K562 (cell line): ENCODE data around the gene PAX5. TPM values are rescaled to one million over a fixed set of nuclear protein-coding genes. Genes with fewer than 3 reads are reported as not detected.

Experiments used
- CBX2 ChIP-seq: fragments of 200-600 bp; sonication (generic); IDR thresholded peaks from one replicate; pipeline ENCODE4 v1.6.1; 2012; ENCODE audit warnings: mild to moderate bottlenecking, low read length, inconsistent platforms; ENCODE audit not compliant: insufficient read depth, poor library complexity, severe bottlenecking
- CBX8 ChIP-seq: fragments of 200-600 bp; sonication (generic); IDR thresholded peaks from 2 replicates; pipeline ENCODE4 v1.6.1; 2012; ENCODE audit warnings: borderline replicate concordance, mixed run types, low read depth, mild to moderate bottlenecking, moderate library complexity, mixed read lengths, low read length, control low read depth, inconsistent platforms; ENCODE audit not compliant: poor library complexity, severe bottlenecking; ENCODE audit errors: extremely low read depth
- FOXK1 ChIP-seq: sonication (generic); formaldehyde crosslinking; IDR thresholded peaks from 2 replicates; pipeline ENCODE4 v1.8.0; 2022; ENCODE audit warnings: missing genetic modification reagents, mild to moderate bottlenecking, borderline replicate concordance
- RBM17 ChIP-seq: fragments of 200-400 bp; formaldehyde crosslinking; IDR thresholded peaks from 2 replicates; pipeline ENCODE4 v1.6.1; 2017; ENCODE audit warnings: low read depth, mild to moderate bottlenecking, low read length, borderline replicate concordance
- ZC3H4 ChIP-seq: sonication (generic); formaldehyde crosslinking; IDR thresholded peaks from 2 replicates; pipeline ENCODE4 v1.9.0; 2021; ENCODE audit warnings: missing genetic modification reagents, borderline replicate concordance
- ZFP1 ChIP-seq: fragments of 450-650 bp; formaldehyde crosslinking; IDR thresholded peaks from 2 replicates; pipeline ENCODE4 v1.4.0; 2020; ENCODE audit warnings: mild to moderate bottlenecking, mixed read lengths
- ZNF431 ChIP-seq: sonication (generic); formaldehyde crosslinking; IDR thresholded peaks from 2 replicates; pipeline ENCODE4 v1.8.0; 2022; ENCODE audit warnings: mild to moderate bottlenecking, missing genetic modification reagents
- ZNF75A ChIP-seq: fragments of 450-650 bp; formaldehyde crosslinking; IDR thresholded peaks from 2 replicates; pipeline ENCODE4 v1.4.0; 2020; ENCODE audit warnings: mild to moderate bottlenecking
- polyA plus RNA-seq, 8 experiments: library from polyadenylated mRNA; depleted of rRNA in 4 of 8; stranded (reverse) in 5 of 8; unstranded in 3 of 8; fragments of >200 nt; fragmentation: Nextera tagmentation in 2 of 8; fragmentation: Illumina TruSeq in 1 of 8; extraction: Ambion mirVana in 2 of 8; extraction: Trizol in 1 of 8; gene quantifications; 2 replicates each; pipeline versions ENCODE4 v1.2.1 to v1.2.3, GENCODE V29; 2011 to 2014; ENCODE audit warnings: inconsistent platforms in 1 of 8, missing spikeins in 1 of 8
- total RNA-seq, 7 experiments: library from RNA; depleted of rRNA in 6 of 7; stranded (reverse); fragments of >200 nt in 6 of 7; fragmentation: Illumina TruSeq in 2 of 7; extraction: Trizol in 2 of 7; gene quantifications; 2 replicates each; pipeline versions ENCODE4 v1.2.1 to v1.2.3, GENCODE V29; 2011 to 2021; ENCODE audit warnings: low replicate concordance in 1 of 7
- TF ChIP-seq, protein P1 (sequence below), 2 experiments: fragments of 450-650 bp in 1 of 2; sonication (generic) in 1 of 2; formaldehyde crosslinking in 1 of 2; IDR thresholded peaks; 2 replicates each; pipeline versions ENCODE4 v1.7.1 to v1.9.0; 2016 to 2022; ENCODE audit warnings: inconsistent platforms in 1 of 2, mild to moderate bottlenecking in 1 of 2, missing genetic modification reagents in 1 of 2
- TF ChIP-seq, protein P2 (sequence below): sonication (generic); formaldehyde crosslinking; IDR thresholded peaks from 2 replicates; pipeline ENCODE4 v1.8.0; 2022; ENCODE audit warnings: missing genetic modification reagents, mild to moderate bottlenecking, moderate library complexity, borderline replicate concordance

Gene PAX5
- total and polyA plus RNA-seq, 9 of the 15 experiments (the other 6 are each of a cell fraction or from before 2014, with no cell fraction given): 0.03 to 0.09 TPM; not detected in 7

DNA sequence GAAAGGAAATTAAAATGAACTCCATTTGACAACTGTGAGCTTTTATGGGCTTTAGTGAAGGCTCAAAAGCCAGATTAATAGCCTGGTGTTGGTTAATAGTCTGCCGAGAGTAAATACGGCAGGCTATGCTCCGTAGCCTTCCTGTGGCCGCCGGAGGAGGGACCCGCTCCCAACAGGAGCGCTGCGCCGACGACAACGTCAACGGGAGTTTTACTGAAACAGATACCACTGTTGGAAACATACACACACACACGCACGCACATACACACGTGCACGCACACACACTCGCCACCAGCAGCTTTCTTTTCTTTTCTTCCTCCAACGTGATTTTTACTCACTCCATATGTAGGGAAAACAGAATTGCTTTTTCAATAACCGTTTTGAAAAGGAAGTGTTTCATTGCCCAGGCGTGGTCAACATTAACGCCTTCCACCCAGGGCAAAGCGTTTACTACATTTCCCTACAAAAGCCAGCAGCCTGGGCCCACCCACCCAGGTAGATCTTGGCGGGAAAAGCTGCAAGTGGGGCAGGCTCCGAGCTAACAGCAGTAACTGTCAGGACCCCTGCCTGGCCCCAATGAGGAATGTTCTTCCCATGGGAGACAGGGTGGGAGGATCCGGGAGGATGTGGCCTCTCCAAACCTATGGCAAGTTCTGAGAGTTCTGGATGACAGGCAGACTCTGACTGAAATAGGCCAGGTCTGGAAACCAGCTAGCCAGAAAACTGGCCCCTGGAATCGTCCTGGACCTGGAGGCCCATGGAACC lies 72.3 kb downstream of the PAX5 start (continued):
- TF ChIP-seq, protein P1, sequence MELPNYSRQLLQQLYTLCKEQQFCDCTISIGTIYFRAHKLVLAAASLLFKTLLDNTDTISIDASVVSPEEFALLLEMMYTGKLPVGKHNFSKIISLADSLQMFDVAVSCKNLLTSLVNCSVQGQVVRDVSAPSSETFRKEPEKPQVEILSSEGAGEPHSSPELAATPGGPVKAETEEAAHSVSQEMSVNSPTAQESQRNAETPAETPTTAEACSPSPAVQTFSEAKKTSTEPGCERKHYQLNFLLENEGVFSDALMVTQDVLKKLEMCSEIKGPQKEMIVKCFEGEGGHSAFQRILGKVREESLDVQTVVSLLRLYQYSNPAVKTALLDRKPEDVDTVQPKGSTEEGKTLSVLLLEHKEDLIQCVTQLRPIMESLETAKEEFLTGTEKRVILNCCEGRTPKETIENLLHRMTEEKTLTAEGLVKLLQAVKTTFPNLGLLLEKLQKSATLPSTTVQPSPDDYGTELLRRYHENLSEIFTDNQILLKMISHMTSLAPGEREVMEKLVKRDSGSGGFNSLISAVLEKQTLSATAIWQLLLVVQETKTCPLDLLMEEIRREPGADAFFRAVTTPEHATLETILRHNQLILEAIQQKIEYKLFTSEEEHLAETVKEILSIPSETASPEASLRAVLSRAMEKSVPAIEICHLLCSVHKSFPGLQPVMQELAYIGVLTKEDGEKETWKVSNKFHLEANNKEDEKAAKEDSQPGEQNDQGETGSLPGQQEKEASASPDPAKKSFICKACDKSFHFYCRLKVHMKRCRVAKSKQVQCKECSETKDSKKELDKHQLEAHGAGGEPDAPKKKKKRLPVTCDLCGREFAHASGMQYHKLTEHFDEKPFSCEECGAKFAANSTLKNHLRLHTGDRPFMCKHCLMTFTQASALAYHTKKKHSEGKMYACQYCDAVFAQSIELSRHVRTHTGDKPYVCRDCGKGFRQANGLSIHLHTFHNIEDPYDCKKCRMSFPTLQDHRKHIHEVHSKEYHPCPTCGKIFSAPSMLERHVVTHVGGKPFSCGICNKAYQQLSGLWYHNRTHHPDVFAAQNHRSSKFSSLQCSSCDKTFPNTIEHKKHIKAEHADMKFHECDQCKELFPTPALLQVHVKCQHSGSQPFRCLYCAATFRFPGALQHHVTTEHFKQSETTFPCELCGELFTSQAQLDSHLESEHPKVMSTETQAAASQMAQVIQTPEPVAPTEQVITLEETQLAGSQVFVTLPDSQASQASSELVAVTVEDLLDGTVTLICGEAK (IDR thresholded peaks at IDR 0.05): no peak
- TF ChIP-seq, protein P1 (CRISPR knock-in tag; IDR thresholded peaks at IDR 0.05): no peak
- no peak for TF ChIP-seq ZNF431
- TF ChIP-seq ZC3H4 (CRISPR knock-in tag): no peak
- TF ChIP-seq CBX8: no peak
- TF ChIP-seq ZFP1 (CRISPR knock-in tag): no peak
- TF ChIP-seq, protein P2, sequence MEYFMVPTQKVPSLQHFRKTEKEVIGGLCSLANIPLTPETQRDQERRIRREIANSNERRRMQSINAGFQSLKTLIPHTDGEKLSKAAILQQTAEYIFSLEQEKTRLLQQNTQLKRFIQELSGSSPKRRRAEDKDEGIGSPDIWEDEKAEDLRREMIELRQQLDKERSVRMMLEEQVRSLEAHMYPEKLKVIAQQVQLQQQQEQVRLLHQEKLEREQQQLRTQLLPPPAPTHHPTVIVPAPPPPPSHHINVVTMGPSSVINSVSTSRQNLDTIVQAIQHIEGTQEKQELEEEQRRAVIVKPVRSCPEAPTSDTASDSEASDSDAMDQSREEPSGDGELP (CRISPR knock-in tag): no peak
- TF ChIP-seq RBM17: no peak
- no peak for TF ChIP-seq CBX2
- TF ChIP-seq ZNF75A (CRISPR knock-in tag): no peak
- TF ChIP-seq FOXK1 (CRISPR knock-in tag): no peak
